SK-N-MC (cell line): ENCODE results near the gene STX8.
"Not testable (repeated sequence)": the region's sequence is repeated elsewhere in the genome, so short reads cannot be mapped to it uniquely, and the experiment has no call there.

Experiments used
- EZH2 ChIP-seq: fragments of 200-600 bp; sonication (generic); IDR thresholded peaks from one replicate; pipeline ENCODE4 v1.6.1; 2017; ENCODE audit warnings: antibody characterized with exemption
- POLR2AphosphoS5 ChIP-seq: IDR thresholded peaks from 2 replicates; pipeline ENCODE4 v1.6.1; 2012; ENCODE audit warnings: mild to moderate bottlenecking, low read depth, low read length, borderline replicate concordance

GRCh38 chr17:9566739-9567138, 8.9 kb downstream of the STX8 start:
- not testable (repeated sequence) for TF ChIP-seq EZH2, POLR2AphosphoS5
